Thoracic aorta (tissue), 2 donors: Measurements from ENCODE around the gene RPTOR. TPM values are rescaled to one million over a fixed set of nuclear protein-coding genes. Genes with fewer than 3 reads are reported as not detected.

Source experiments
- ATAC-seq: fragments of 150-250 bp; one replicate; pipeline ENCODE4 v1.8.0; 2017; ENCODE audit warnings: low read depth; ENCODE audit not compliant: insufficient number of reproducible peaks, low FRiP score
- DNase-seq: peaks from one replicate; pipeline ENCODE4 v3.0.0-alpha.2; 2020; ENCODE audit warnings: low spot score
- H3K27ac ChIP-seq, 2 donors: fragments of 200-600 bp; sonication (generic); 1 replicate in 1 of 2; 2 replicates in 1 of 2; pipeline ENCODE4 v1.5.1; 2016; ENCODE audit warnings: mild to moderate bottlenecking in 2 of 2, moderate library complexity in 2 of 2
- H3K27me3 ChIP-seq: fragments of 200-600 bp; sonication (generic); replicated peaks from 2 replicates; pipeline ENCODE4 v1.6.0; 2016; ENCODE audit warnings: mild to moderate bottlenecking; ENCODE audit not compliant: insufficient read depth
- H3K36me3 ChIP-seq: fragments of 200-600 bp; sonication (generic); one replicate; pipeline ENCODE4 v1.5.1; 2016
- H3K4me1 ChIP-seq, 2 donors: fragments of 200-600 bp; sonication (generic); 1 replicate in 1 of 2; 2 replicates in 1 of 2; pipeline versions ENCODE4 v1.5.1 to v1.6.0; 2016; ENCODE audit warnings: low read depth in 2 of 2, mild to moderate bottlenecking in 1 of 2; ENCODE audit not compliant: control insufficient read depth in 1 of 2
- H3K4me3 ChIP-seq: fragments of 200-600 bp; sonication (generic); 2 replicates; pipeline ENCODE4 v1.5.1; 2016; ENCODE audit warnings: mild to moderate bottlenecking
- H3K9me3 ChIP-seq: fragments of 200-600 bp; sonication (generic); 2 replicates; pipeline ENCODE4 v1.5.1; 2016
- CTCF ChIP-seq: fragments of 200-600 bp; sonication (generic); IDR thresholded peaks from one replicate; pipeline ENCODE4 v1.5.1; 2019; ENCODE audit warnings: antibody characterized with exemption
- total RNA-seq, 2 donors: library from RNA; depleted of rRNA; stranded (reverse); fragments of >200 nt; gene quantifications; one replicate each; pipeline versions ENCODE4 v1.1.0 to v1.2.3, GENCODE V29; 2016

The RPTOR gene
- total RNA-seq, 2 donors from 2014 or later = 42.0 to 47.4 TPM

DNA sequence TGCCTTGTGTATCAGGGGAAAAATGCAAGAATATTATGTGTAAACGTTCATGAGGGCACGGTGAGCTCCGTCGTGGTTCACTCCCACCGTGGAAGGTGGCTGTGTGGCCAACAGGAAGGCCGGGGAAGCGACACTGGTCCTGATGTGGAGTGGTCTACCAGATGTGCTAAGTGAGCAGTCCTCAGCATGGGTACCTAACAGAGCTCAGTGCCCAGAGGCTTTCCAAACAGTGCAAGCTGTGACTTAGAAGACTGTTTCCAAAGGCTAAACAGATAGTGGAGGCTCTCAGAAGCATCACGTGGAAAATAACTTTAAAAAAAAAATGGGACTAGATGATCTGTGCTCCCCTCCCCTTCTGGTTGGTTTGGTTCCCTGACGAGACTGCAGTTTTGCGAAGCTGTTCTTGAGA lies 247.7 kb downstream of the RPTOR start:
- Histone ChIP-seq H3K4me3 (no peak overlapping the region), H3K27ac (peak overlapping the region; percentile 33 to 70), H3K9me3 (no peaks in the 10 kb centered on the region), H3K27me3 (no peaks in the 10 kb centered on the region), H3K36me3 (no peaks in the 10 kb centered on the region), H3K4me1 (peaks cover 16 to 48% of the 10 kb centered on the region in 2 donors)
- no peak for TF ChIP-seq CTCF
- ATAC-seq (no peak), DNase-seq (no peak)

GRCh38 chr17:80793421-80793820 lies 248.8 kb downstream of the RPTOR start:
- ATAC-seq = no peak
- H3K4me3 ChIP-seq = no peak overlapping the region
- H3K4me1 ChIP-seq = peaks cover 16 to 48% of the 10 kb centered on the region in 2 donors
- H3K27me3 ChIP-seq = no peaks in the 10 kb centered on the region
- H3K27ac ChIP-seq = no peak overlapping the region
- no peak for TF ChIP-seq CTCF
- no peaks in the 10 kb centered on the region for H3K36me3 ChIP-seq
- DNase-seq = no peak
- no peaks in the 10 kb centered on the region for H3K9me3 ChIP-seq

GRCh38 chr17:80793851-80794267 lies 249.2 kb downstream of the RPTOR start:
- H3K4me1 ChIP-seq = peaks cover 16 to 47% of the 10 kb centered on the region in 2 donors

GRCh38 chr17:80794281-80795089 lies 249.8 kb downstream of the RPTOR start:
- ATAC-seq (no peak), DNase-seq (no peak)
- Histone ChIP-seq H3K27me3 (no peaks in the 10 kb centered on the region), H3K36me3 (no peaks in the 10 kb centered on the region), H3K9me3 (no peaks in the 10 kb centered on the region), H3K4me3 (no peak overlapping the region), H3K4me1 (peaks cover 11 to 41% of the 10 kb centered on the region in 2 donors), H3K27ac (no peak overlapping the region)
- no peak for TF ChIP-seq CTCF

More at GRCh38 chr17:80793851-80794267, 249.2 kb downstream of the RPTOR start:
- Histone ChIP-seq H3K4me3 (no peak overlapping the region), H3K36me3 (no peaks in the 10 kb centered on the region), H3K9me3 (no peaks in the 10 kb centered on the region), H3K27ac (no peak overlapping the region), H3K27me3 (no peaks in the 10 kb centered on the region)
- ATAC-seq (no peak), DNase-seq (no peak)
- TF ChIP-seq CTCF = no peak

DNA sequence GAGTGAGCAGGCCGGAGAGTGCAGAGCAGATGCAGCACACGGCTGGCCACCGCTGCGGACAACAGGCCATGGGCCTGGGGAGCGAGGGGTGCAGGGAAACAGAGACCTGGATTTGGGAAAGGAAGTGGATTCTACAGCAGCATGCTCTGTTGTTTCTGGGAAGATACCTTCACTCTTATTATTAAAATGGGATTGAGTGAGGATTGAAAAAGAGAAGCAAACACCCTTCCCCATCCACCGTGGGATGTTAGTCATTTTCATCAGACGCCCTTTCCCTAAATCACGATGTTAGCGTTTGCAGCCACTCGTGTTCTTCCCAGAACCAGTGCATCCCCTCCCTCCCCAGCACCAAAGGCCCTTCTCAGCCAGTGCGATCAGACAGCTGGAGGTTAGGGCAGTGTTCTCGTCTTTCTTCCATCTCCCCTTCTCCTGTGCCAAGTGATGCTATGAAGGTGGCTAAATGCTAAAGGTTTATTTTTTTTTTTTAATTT lies 250.5 kb downstream of the RPTOR start:
- Histone ChIP-seq H3K4me1 (peaks cover 10 to 34% of the 10 kb centered on the region in 2 donors), H3K9me3 (no peaks in the 10 kb centered on the region), H3K27ac (no peak overlapping the region), H3K36me3 (no peaks in the 10 kb centered on the region), H3K4me3 (no peak overlapping the region), H3K27me3 (no peaks in the 10 kb centered on the region)
- ATAC-seq = no peak
- no peak for DNase-seq
- TF ChIP-seq CTCF = no peak
